Endothelial cell of umbilical vein (primary cell): ENCODE data around the gene CFAP57. TPM values are rescaled to one million over a fixed set of nuclear protein-coding genes. Genes with fewer than 3 reads are reported as not detected.

Source experiments
- BruUV-seq: library from RNA; stranded (reverse); fragments of 400-500 nt; replicated peaks from 2 replicates; lab custom pipeline; 2021; lab: Mats Ljungman, UMichigan
- CTCF ChIA-PET: fragments of 300-600, 350-600 bp; sonication (Branson Sonifier 250); formaldehyde crosslinking; loops from one replicate; lab custom pipeline; 2021; ENCODE audit warnings: antibody characterized with exemption, inconsistent platforms; lab: Charles Lee
- POLR2A ChIA-PET: fragments of 300-600, 350-600 bp; sonication (Branson Sonifier 250); formaldehyde crosslinking; loops from one replicate; lab custom pipeline; 2021; ENCODE audit warnings: antibody characterized with exemption, inconsistent platforms; lab: Charles Lee
- DNase-seq: peaks from one replicate; pipeline ENCODE4 v3.0.0-alpha.2; 2011; ENCODE audit warnings: low read depth, low spot score
- FAIRE-seq: peaks from 2 replicates; lab custom pipeline; 2011; peaks lifted over from hg19 to GRCh38; lab: Jason Lieb, UNC
- H2AFZ ChIP-seq: 2 replicates; pipeline ENCODE4 v1.6.0; 2012; ENCODE audit warnings: low read depth, low read length, control low read depth, inconsistent platforms
- H3K27ac ChIP-seq: 2 replicates; pipeline ENCODE4 v1.5.1; 2011; ENCODE audit warnings: low read depth, mild to moderate bottlenecking, control low read depth, low read length, moderate library complexity; ENCODE audit not compliant: insufficient read depth
- H3K27me3 ChIP-seq, 2 experiments: 2 replicates each; pipeline versions ENCODE4 v1.6.0 to v1.6.1; 2011; ENCODE audit warnings: low read length in 2 of 2, mixed read lengths in 1 of 2; ENCODE audit not compliant: control insufficient read depth in 2 of 2, insufficient read depth in 2 of 2
- H3K36me3 ChIP-seq, 2 experiments: 2 replicates in 1 of 2; 3 replicates in 1 of 2; pipeline ENCODE4 v1.5.1; 2011; ENCODE audit warnings: low read length in 2 of 2, mild to moderate bottlenecking in 1 of 2, moderate library complexity in 1 of 2; ENCODE audit not compliant: control insufficient read depth in 2 of 2, insufficient read depth in 2 of 2; ENCODE audit errors: extremely low read depth in 1 of 2
- H3K4me1 ChIP-seq: 3 replicates; pipeline ENCODE4 v1.5.1; 2011; ENCODE audit warnings: mild to moderate bottlenecking, low read length; ENCODE audit not compliant: control insufficient read depth, insufficient read depth; ENCODE audit errors: extremely low read depth
- H3K4me2 ChIP-seq: 2 replicates; pipeline ENCODE4 v1.6.1; 2011; ENCODE audit warnings: low read length, control low read depth, mixed read lengths; ENCODE audit not compliant: insufficient read depth
- H3K4me3 ChIP-seq, 3 experiments: fragments of 200-600 bp in 1 of 3; sonication (generic), shearing (Covaris generic) in 1 of 3; replicated peaks in 1 of 3; 2 replicates each; pipeline ENCODE4 v1.5.1; 2011 to 2016; ENCODE audit warnings: control low read depth in 3 of 3, low read length in 3 of 3, mild to moderate bottlenecking in 2 of 3, inconsistent platforms in 1 of 3, low read depth in 1 of 3, moderate library complexity in 1 of 3; ENCODE audit not compliant: insufficient read depth in 1 of 3
- H3K79me2 ChIP-seq: 2 replicates; pipeline ENCODE4 v1.6.0; 2012; ENCODE audit warnings: low read length, inconsistent platforms; ENCODE audit not compliant: control insufficient read depth, insufficient read depth
- H3K9ac ChIP-seq: replicated peaks from 2 replicates; pipeline ENCODE3; 2011; ENCODE audit warnings: low read length, control low read depth; ENCODE audit not compliant: insufficient read depth; ENCODE audit errors: extremely low read depth
- H3K9me1 ChIP-seq: replicated peaks from 3 replicates; pipeline ENCODE4 v1.6.0; 2011; ENCODE audit warnings: mild to moderate bottlenecking, low read length; ENCODE audit not compliant: control insufficient read depth, insufficient read depth; ENCODE audit errors: extremely low read depth
- H3K9me3 ChIP-seq: replicated peaks from 2 replicates; pipeline ENCODE4 v1.5.1; 2012; ENCODE audit warnings: low read length, inconsistent platforms; ENCODE audit not compliant: control insufficient read depth, insufficient read depth
- H4K20me1 ChIP-seq: replicated peaks from 2 replicates; pipeline ENCODE3; 2011; ENCODE audit warnings: mild to moderate bottlenecking, low read length; ENCODE audit not compliant: control insufficient read depth, insufficient read depth; ENCODE audit errors: extremely low read depth
- EZH2 ChIP-seq: IDR thresholded peaks from 2 replicates; pipeline ENCODE4 v1.6.1; 2012; ENCODE audit warnings: borderline replicate concordance, low read depth, mild to moderate bottlenecking, moderate library complexity, low read length, inconsistent platforms; ENCODE audit not compliant: severe bottlenecking
- FOS ChIP-seq: IDR thresholded peaks from 2 replicates; pipeline ENCODE4 v1.6.1; 2011; ENCODE audit warnings: mild to moderate bottlenecking, low read length, moderate library complexity, borderline replicate concordance; ENCODE audit not compliant: insufficient read depth
- GATA2 ChIP-seq: IDR thresholded peaks from 2 replicates; pipeline ENCODE4 v1.7.0; 2011; ENCODE audit warnings: low read depth, mild to moderate bottlenecking, moderate library complexity, mixed read lengths, low read length; ENCODE audit not compliant: insufficient read length, insufficient read depth
- JUN ChIP-seq: IDR thresholded peaks from 2 replicates; pipeline ENCODE4 v1.6.1; 2011; ENCODE audit warnings: borderline replicate concordance, low read depth; ENCODE audit not compliant: insufficient read length, insufficient read depth
- MYC ChIP-seq: IDR thresholded peaks from one replicate; pipeline ENCODE4 v1.6.1; 2011; ENCODE audit warnings: mild to moderate bottlenecking, low read depth, low read length
- POLR2A ChIP-seq: IDR thresholded peaks from 2 replicates; pipeline ENCODE4 v1.6.1; 2012; ENCODE audit warnings: low read depth, mild to moderate bottlenecking, control low read depth, low read length
- POLR2AphosphoS5 ChIP-seq: IDR thresholded peaks from 2 replicates; pipeline ENCODE4 v1.6.1; 2012; ENCODE audit warnings: low read depth, mild to moderate bottlenecking, control low read depth, low read length, moderate library complexity; ENCODE audit not compliant: insufficient read depth
- dilution Hi-C: fragments of 300-500 bp; cut with MboI; formaldehyde crosslinking; loops from one replicate; pipeline ENCODE4 v1.15.0; 2019; ENCODE audit warnings: low sequenced_read_pairs; ENCODE audit not compliant: extremely low pct_ligation_motif_present
- intact Hi-C: fragments of 100-400 bp; cut with micrococcal nuclease; formaldehyde crosslinking; loops from one replicate; pipeline ENCODE4 v1.10.0; 2022
- polyA plus RNA-seq, 4 experiments: library from polyadenylated mRNA; depleted of rRNA in 3 of 4; stranded (reverse) in 3 of 4; unstranded in 1 of 4; fragments of >200 nt; gene quantifications; 2 replicates each; pipeline versions ENCODE4 v1.2.1 to v1.2.3, GENCODE V29; 2011 to 2012; ENCODE audit warnings: missing spikeins in 1 of 4
- total RNA-seq: library from RNA; stranded (reverse); gene quantifications from 2 replicates; pipeline ENCODE4 v1.2.3, GENCODE V29; 2021
- TF ChIP-seq, protein P1 (sequence below), 2 donors: IDR thresholded peaks; 1 replicate in 1 of 2; 2 replicates in 1 of 2; pipeline ENCODE4 v1.5.1; 2011; ENCODE audit warnings: low read length in 2 of 2, mild to moderate bottlenecking in 2 of 2, moderate library complexity in 2 of 2, control low read depth in 1 of 2, inconsistent platforms in 1 of 2, low read depth in 1 of 2; ENCODE audit not compliant: insufficient read depth in 1 of 2; ENCODE audit errors: extremely low read depth in 1 of 2
- TF ChIP-seq, protein P2 (sequence below): IDR thresholded peaks from 2 replicates; pipeline ENCODE4 v1.6.1; 2011; ENCODE audit not compliant: insufficient read depth, insufficient read length

The CFAP57 gene
- total and polyA plus RNA-seq, 2 donors (not counting 3 experiments of a cell fraction or from before 2014, with no cell fraction given), result 0.88 to 0.91 TPM

- Histone ChIP-seq H2AFZ (no peak overlapping the region), H3K27me3 (no peaks in the 10 kb centered on the region), H3K4me2 (no peak overlapping the region), H4K20me1 (no peaks in the 10 kb centered on the region), H3K4me3 (no peak overlapping the region), H3K4me1 (peaks cover 4% of the 10 kb centered on the region), H3K9ac (no peak overlapping the region), H3K79me2 (no peaks in the 10 kb centered on the region), H3K9me1 (no peaks in the 10 kb centered on the region), H3K27ac (no peak overlapping the region), H3K9me3 (no peaks in the 10 kb centered on the region), H3K36me3 (no peaks in the 10 kb centered on the region)
- intact Hi-C loops (no loop called here), dilution Hi-C loops (no loop called here)
- TF ChIP-seq, protein P1, sequence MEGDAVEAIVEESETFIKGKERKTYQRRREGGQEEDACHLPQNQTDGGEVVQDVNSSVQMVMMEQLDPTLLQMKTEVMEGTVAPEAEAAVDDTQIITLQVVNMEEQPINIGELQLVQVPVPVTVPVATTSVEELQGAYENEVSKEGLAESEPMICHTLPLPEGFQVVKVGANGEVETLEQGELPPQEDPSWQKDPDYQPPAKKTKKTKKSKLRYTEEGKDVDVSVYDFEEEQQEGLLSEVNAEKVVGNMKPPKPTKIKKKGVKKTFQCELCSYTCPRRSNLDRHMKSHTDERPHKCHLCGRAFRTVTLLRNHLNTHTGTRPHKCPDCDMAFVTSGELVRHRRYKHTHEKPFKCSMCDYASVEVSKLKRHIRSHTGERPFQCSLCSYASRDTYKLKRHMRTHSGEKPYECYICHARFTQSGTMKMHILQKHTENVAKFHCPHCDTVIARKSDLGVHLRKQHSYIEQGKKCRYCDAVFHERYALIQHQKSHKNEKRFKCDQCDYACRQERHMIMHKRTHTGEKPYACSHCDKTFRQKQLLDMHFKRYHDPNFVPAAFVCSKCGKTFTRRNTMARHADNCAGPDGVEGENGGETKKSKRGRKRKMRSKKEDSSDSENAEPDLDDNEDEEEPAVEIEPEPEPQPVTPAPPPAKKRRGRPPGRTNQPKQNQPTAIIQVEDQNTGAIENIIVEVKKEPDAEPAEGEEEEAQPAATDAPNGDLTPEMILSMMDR (IDR thresholded peaks at IDR 0.05; ENCODE audit: extremely low read depth in 1 of 2, insufficient read depth in 1 of 2, low read depth in 1 of 2, low read length in 2 of 2), result no peak
- TF ChIP-seq EZH2, result no peak
- no peak for TF ChIP-seq POLR2AphosphoS5
- TF ChIP-seq POLR2A, result no peak
- TF ChIP-seq MYC, result no peak
- TF ChIP-seq FOS, result no peak
- TF ChIP-seq GATA2, result no peak
- TF ChIP-seq, protein P2, sequence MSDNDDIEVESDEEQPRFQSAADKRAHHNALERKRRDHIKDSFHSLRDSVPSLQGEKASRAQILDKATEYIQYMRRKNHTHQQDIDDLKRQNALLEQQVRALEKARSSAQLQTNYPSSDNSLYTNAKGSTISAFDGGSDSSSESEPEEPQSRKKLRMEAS, result no peak
- no peak for TF ChIP-seq JUN
- ChIA-PET CTCF (no interaction called here), POLR2A (interaction anchor here (1.0 kb wide), 1 partner anchor 11 kb away, joined by 3 read pairs; no protein-coding TSS in a partner anchor)
- FAIRE-seq, result no peak
- no TSS peak for BruUV-seq
- DNase-seq, result no peak
These were observed 49.0 kb downstream of the CFAP57 start for GRCh38 chr1:43220905-43221778.
